ENCODE data around the gene PHLDA1.

The PHLDA1 gene

GRCh38 chr12:76038176-76038575 is 6.6 kb upstream of the PHLDA1 start:
- no peak overlapping the region for H3K27ac ChIP-seq
- TF ChIP-seq CTCF (conservative IDR thresholded peaks at IDR 0.05) = no peak
- no peak for TF ChIP-seq ZFX (IDR thresholded peaks at IDR 0.05)

GRCh38 chr12:76037130-76038103 is 5.8 kb upstream of the PHLDA1 start:
- no peak overlapping the region for H3K27ac ChIP-seq
- TF ChIP-seq ZFX (IDR thresholded peaks at IDR 0.05) (no peak), CTCF (conservative IDR thresholded peaks at IDR 0.05) (peak; percentile 80)

GRCh38 chr12:76035045-76035444 is 3.5 kb upstream of the PHLDA1 start:
- H3K27ac ChIP-seq = no peak overlapping the region; the same call in 1 of the 2 replicates
- TF ChIP-seq CTCF (conservative IDR thresholded peaks at IDR 0.05) = no peak
- TF ChIP-seq ZFX (IDR thresholded peaks at IDR 0.05) = no peak

- H3K27ac ChIP-seq = no peak overlapping the region
- TF ChIP-seq ZFX (IDR thresholded peaks at IDR 0.05) (no peak), CTCF (conservative IDR thresholded peaks at IDR 0.05) (no peak)
These were observed 1.8 kb upstream of the PHLDA1 start for GRCh38 chr12:76033081-76034011.

GRCh38 chr12:76032043-76032981 is 736 bp upstream of the PHLDA1 start:
- TF ChIP-seq ZFX (IDR thresholded peaks at IDR 0.05) (0 out of 2 replicates have a peak, but pooled peaks have one; percentile 8), CTCF (conservative IDR thresholded peaks at IDR 0.05) (no peak)
- H3K27ac ChIP-seq = peak overlapping the region; percentile 80

GRCh38 chr12:76031081-76031413 is 529 bp downstream of the PHLDA1 start:
- peak overlapping the region; percentile 80 for H3K27ac ChIP-seq
- no peak for TF ChIP-seq ZFX (IDR thresholded peaks at IDR 0.05)
- TF ChIP-seq CTCF (conservative IDR thresholded peaks at IDR 0.05) = no peak
